HUES6 (cell line): Measurements from ENCODE around the gene ABHD12.
"Not testable (repeated sequence)": the region's sequence is repeated elsewhere in the genome, so short reads cannot be mapped to it uniquely, and the experiment has no call there.

Experiments
- H3K27ac ChIP-seq: 2 replicates; pipeline ENCODE4 v1.7.0; 2013; ENCODE audit warnings: low read depth, mild to moderate bottlenecking, low read length, inconsistent platforms
- H3K27me3 ChIP-seq: 2 replicates; pipeline ENCODE4 v1.6.1; 2013; ENCODE audit warnings: low read length; ENCODE audit not compliant: control insufficient read depth, insufficient read depth
- H3K36me3 ChIP-seq: 2 replicates; pipeline ENCODE4 v1.6.1; 2013; ENCODE audit warnings: low read length; ENCODE audit not compliant: control insufficient read depth, insufficient read depth
- H3K4me1 ChIP-seq: 2 replicates; pipeline ENCODE4 v1.6.1; 2013; ENCODE audit warnings: low read length; ENCODE audit not compliant: control insufficient read depth, insufficient read depth
- H3K4me3 ChIP-seq: 2 replicates; pipeline ENCODE4 v1.5.1; 2013; ENCODE audit warnings: low read depth, low read length
- H3K9ac ChIP-seq: one replicate; pipeline ENCODE4 v1.6.1; 2013; ENCODE audit warnings: mild to moderate bottlenecking, low read length
- H3K9me3 ChIP-seq: 2 replicates; pipeline ENCODE4 v1.6.1; 2013; ENCODE audit warnings: low read depth, low read length; ENCODE audit not compliant: control insufficient read depth, insufficient read depth

The ABHD12 gene

GRCh38 chr20:25270829-25271251 is 119.8 kb downstream of the ABHD12 start:
- H3K9me3 ChIP-seq: no peaks in the 10 kb centered on the region
- H3K27ac ChIP-seq: no peak overlapping the region
- H3K9ac ChIP-seq: no peak overlapping the region
- H3K27me3 ChIP-seq: no peaks in the 10 kb centered on the region
- H3K36me3 ChIP-seq: peaks cover 58% of the 10 kb centered on the region
- no peaks in the 10 kb centered on the region for H3K4me1 ChIP-seq
- no peak overlapping the region for H3K4me3 ChIP-seq

- H3K36me3 ChIP-seq: peaks cover 54% of the 10 kb centered on the region
These were observed 120.8 kb downstream of the ABHD12 start for GRCh38 chr20:25269833-25270170.

DNA sequence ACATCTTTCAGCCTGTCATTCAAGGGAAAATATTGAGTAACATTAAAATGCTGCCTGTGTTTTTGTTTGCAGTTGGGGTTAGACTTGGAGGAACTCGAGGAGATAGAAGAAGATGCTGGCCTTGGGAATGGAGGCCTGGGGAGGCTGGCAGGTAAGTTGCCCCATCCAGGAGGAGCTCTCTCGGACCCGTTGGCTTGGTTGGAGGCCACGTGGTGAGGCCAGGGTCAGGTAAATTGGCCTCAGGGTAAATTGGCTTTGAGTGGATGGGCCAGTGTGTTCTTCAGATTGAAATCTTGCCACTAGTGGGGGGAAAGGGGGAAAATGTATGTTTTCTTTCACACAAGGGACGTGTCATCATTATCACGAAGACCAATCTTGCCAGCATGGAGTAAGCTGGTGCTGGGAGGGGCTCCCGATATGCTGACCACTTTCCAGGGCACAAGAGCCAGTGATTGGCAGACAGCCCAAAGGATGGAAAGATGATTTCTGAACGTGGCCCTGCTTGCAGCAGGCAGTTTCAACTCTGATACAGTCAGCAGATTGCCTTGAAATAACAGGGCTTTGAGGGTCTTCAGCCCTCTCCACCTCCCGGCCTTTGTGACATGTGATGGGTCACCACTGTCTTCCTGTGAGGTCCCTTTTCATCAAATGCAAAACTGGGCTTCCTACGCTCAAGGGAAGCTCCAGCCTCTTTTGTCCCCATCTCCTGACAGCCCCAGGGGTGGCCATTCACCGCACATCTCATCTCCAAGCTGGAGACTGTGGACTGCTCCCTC is 121.4 kb downstream of the ABHD12 start:
- Histone ChIP-seq H3K27ac (no peak overlapping the region), H3K9ac (no peak overlapping the region)

More at GRCh38 chr20:25269833-25270170, 120.8 kb downstream of the ABHD12 start:
- H3K4me1 ChIP-seq: no peaks in the 10 kb centered on the region
- no peaks in the 10 kb centered on the region for H3K27me3 ChIP-seq
- no peaks in the 10 kb centered on the region for H3K9me3 ChIP-seq
- H3K4me3 ChIP-seq: no peak overlapping the region
- H3K27ac ChIP-seq: no peak overlapping the region
- H3K9ac ChIP-seq: no peak overlapping the region

GRCh38 chr20:25260770-25261437 is 129.7 kb downstream of the ABHD12 start:
- not testable (repeated sequence) for H3K4me3 ChIP-seq, H3K27me3 ChIP-seq, H3K27ac ChIP-seq, H3K9me3 ChIP-seq, H3K4me1 ChIP-seq, H3K9ac ChIP-seq
- H3K36me3 ChIP-seq: peaks cover 21% of the 10 kb centered on the region

More for the DNA sequence above, 121.4 kb downstream of the ABHD12 start:
- Histone ChIP-seq H3K27me3 (no peaks in the 10 kb centered on the region), H3K9me3 (no peaks in the 10 kb centered on the region), H3K4me1 (no peaks in the 10 kb centered on the region), H3K4me3 (no peak overlapping the region), H3K36me3 (peaks cover 48% of the 10 kb centered on the region)

- no peak overlapping the region for H3K27ac ChIP-seq
- peaks cover 6% of the 10 kb centered on the region; the same call in 1 of the 2 replicates for H3K9me3 ChIP-seq
- no peaks in the 10 kb centered on the region for H3K27me3 ChIP-seq
- peaks cover 21% of the 10 kb centered on the region for H3K36me3 ChIP-seq
- no peak overlapping the region for H3K4me3 ChIP-seq
- no peak overlapping the region for H3K9ac ChIP-seq
- peaks cover 5% of the 10 kb centered on the region; the same call in 1 of the 2 replicates for H3K4me1 ChIP-seq
These were observed 130.8 kb downstream of the ABHD12 start for GRCh38 chr20:25259788-25260254.

DNA sequence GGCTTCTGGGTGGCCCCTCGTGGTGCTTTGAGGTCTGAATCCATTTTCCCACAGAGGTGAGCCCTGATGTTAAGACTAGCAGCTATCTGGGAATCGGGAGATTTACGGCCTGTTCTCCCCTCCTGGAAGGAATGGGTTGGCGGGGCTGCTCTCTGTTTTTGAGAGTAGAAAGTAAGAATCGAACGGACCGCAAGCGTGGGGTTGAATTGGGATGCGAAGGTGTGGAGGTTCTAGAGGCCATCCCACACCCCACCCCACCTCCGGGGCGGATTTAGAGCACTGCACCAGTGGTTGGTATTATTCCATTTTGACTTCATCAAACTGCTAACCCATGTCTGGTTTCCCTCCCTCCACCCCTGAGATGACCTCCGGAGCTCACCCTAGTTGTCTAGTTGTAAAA is 131.3 kb downstream of the ABHD12 start:
- Histone ChIP-seq H3K4me1 (peaks cover 5% of the 10 kb centered on the region; the same call in 1 of the 2 replicates), H3K9me3 (peaks cover 6% of the 10 kb centered on the region; the same call in 1 of the 2 replicates), H3K27me3 (no peaks in the 10 kb centered on the region), H3K4me3 (no peak overlapping the region), H3K36me3 (peaks cover 21% of the 10 kb centered on the region), H3K27ac (no peak overlapping the region), H3K9ac (no peak overlapping the region)

GRCh38 chr20:25258828-25259227 is 131.8 kb downstream of the ABHD12 start:
- Histone ChIP-seq H3K9ac (no peak overlapping the region), H3K36me3 (peaks cover 21% of the 10 kb centered on the region), H3K27ac (no peak overlapping the region), H3K4me1 (peaks cover 5% of the 10 kb centered on the region; the same call in 1 of the 2 replicates), H3K27me3 (no peaks in the 10 kb centered on the region), H3K9me3 (peaks cover 6% of the 10 kb centered on the region; the same call in 1 of the 2 replicates), H3K4me3 (no peak overlapping the region)

DNA sequence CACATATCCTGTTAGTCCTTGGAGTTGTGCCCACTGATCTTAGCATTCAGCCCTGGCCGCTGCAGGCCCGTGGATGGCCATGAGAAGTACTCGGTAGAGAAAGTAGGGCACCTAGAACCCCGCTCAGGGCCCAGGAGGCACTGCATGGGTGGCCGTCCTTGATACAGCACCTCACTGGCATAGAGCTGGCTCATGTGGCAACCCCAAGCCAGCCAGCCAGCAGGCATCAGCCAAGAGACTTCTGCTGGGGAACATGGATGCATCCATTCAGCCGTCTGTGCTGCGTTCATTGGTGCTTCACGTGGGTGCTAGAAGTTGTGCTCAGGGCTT is 132.2 kb downstream of the ABHD12 start:
- Histone ChIP-seq H3K9me3 (peaks cover 6% of the 10 kb centered on the region; the same call in 1 of the 2 replicates), H3K4me1 (peaks cover 5% of the 10 kb centered on the region; the same call in 1 of the 2 replicates), H3K9ac (no peak overlapping the region), H3K27ac (no peak overlapping the region), H3K36me3 (peaks cover 21% of the 10 kb centered on the region), H3K4me3 (no peak overlapping the region), H3K27me3 (no peaks in the 10 kb centered on the region)

DNA sequence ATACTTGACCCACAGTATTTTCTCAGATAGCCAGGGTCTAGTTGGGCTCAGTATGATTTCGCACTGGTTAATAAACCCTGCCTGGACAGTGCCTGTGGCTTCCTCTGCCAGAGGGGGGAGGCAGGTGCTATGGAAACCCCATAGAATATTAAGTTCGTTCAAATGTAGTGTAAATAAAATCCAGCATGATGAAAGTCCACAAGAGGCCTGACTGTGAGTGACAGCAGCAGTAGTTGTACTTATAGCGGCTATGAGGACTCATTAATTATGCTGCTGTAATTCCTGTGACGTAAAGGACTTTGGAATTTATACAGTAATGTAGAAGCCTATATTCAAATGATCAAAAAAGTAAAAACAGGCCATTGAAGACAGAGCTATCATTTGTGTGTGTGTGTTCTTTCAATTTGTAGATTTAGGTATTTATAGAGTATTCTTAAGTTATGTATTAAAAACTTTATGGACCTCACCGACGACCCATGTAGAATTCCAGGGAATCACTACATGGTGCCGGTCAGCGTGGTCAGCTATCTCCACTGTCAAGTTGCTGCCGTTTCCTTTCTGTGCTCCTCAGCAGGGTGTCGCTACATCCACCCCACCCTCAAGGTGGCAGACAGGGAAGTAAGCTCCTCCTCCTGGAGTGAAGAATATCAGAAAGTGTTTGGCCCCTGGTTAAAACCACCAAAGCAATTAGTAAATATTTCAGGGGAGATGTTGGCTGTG is 132.7 kb downstream of the ABHD12 start:
- no peak overlapping the region for H3K4me3 ChIP-seq
- no peak overlapping the region for H3K9ac ChIP-seq
- H3K36me3 ChIP-seq: peaks cover 23% of the 10 kb centered on the region
- H3K27ac ChIP-seq: no peak overlapping the region
- peaks cover 7% of the 10 kb centered on the region; the same call in 1 of the 2 replicates for H3K4me1 ChIP-seq
- H3K27me3 ChIP-seq: no peaks in the 10 kb centered on the region
- H3K9me3 ChIP-seq: peaks cover 6% of the 10 kb centered on the region; the same call in 1 of the 2 replicates

DNA sequence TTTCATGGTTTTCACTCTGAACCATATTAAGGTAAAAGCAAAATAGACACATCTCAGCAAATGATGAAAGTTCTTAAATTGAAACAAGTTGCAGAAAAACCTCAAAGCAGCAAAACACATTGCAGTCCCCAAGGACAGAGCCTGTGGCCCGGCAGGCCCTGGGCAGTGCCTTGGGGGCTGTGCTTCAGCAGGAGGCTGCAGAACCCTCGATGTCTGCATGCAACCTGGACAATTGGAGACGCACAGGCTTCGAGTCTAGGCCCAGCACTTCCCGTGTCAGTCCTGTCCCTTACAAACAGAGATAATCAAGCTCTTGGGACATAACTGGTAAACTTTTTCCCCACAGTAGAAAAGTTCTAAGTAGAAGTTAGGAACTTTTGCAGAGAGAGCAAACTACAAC is 133.5 kb downstream of the ABHD12 start:
- Histone ChIP-seq H3K27ac (no peak overlapping the region), H3K9me3 (peaks cover 6% of the 10 kb centered on the region; the same call in 1 of the 2 replicates), H3K36me3 (peaks cover 25% of the 10 kb centered on the region), H3K4me3 (no peak overlapping the region), H3K9ac (no peak overlapping the region), H3K27me3 (no peaks in the 10 kb centered on the region), H3K4me1 (peaks cover 15% of the 10 kb centered on the region; the same call in 1 of the 2 replicates)
